ENCODE measurements around the gene C2orf76. TPM values are rescaled to one million over a fixed set of nuclear protein-coding genes. Genes with fewer than 3 reads are reported as not detected.

C2orf76 gene
- total RNA-seq, 4 donors from 2014 or later, result 2.9 to 11.3 TPM; not detected in 2

DNA sequence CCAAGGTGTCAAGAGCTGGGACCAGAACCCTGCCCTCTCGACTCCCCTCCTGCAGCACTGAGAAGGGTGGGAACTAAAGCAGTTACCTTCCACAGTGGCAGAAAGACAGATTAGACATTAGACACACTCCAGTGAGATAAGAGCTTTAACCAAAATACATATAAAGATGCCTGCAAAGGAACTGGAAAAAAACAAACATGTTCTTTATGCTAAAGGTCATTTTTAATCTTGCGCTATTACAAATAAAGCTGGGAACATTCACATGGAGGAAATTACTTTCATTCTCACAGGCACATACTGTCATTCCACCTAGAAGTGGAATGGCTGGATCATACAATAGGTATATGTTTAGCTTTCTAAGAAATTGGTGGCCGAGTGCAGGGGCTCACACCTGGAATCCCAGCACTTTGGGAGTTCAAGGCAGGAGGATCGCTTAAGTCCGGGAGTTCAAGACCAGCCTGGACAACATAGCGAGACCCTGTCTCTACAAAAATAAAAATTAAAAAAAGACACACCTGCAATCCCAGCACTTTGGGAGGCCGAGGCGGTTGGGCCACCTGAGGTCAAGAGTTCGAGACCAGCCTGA lies 41.9 kb downstream of the C2orf76 start:
- H3K27me3 ChIP-seq, result no peaks in the 10 kb centered on the region
- TF ChIP-seq POLR2A (IDR thresholded peaks at IDR 0.05) (no peak), EP300 (IDR thresholded peaks at IDR 0.05; ENCODE audit: low read depth) (no peak)
- TF ChIP-seq, protein P1, sequence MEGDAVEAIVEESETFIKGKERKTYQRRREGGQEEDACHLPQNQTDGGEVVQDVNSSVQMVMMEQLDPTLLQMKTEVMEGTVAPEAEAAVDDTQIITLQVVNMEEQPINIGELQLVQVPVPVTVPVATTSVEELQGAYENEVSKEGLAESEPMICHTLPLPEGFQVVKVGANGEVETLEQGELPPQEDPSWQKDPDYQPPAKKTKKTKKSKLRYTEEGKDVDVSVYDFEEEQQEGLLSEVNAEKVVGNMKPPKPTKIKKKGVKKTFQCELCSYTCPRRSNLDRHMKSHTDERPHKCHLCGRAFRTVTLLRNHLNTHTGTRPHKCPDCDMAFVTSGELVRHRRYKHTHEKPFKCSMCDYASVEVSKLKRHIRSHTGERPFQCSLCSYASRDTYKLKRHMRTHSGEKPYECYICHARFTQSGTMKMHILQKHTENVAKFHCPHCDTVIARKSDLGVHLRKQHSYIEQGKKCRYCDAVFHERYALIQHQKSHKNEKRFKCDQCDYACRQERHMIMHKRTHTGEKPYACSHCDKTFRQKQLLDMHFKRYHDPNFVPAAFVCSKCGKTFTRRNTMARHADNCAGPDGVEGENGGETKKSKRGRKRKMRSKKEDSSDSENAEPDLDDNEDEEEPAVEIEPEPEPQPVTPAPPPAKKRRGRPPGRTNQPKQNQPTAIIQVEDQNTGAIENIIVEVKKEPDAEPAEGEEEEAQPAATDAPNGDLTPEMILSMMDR (IDR thresholded peaks at IDR 0.05), result no peak
- H3K36me3 ChIP-seq, result no peaks in the 10 kb centered on the region
- H3K4me1 ChIP-seq, result peaks cover 0 to 7% (median 2%) of the 10 kb centered on the region in 4 donors
- H3K27ac ChIP-seq, result peak overlapping the region; percentile 14 to 75 (median 43)
- DNase-seq, result no peak
- H3K9me3 ChIP-seq, result no peaks in the 10 kb centered on the region
- H3K4me3 ChIP-seq, result no peak overlapping the region
- in situ Hi-C loops (cut with MboI; ENCODE audit: low pct_ligation_motif_present in 1 of 4, low pct_unique_long_range_greater_than_20kb in 1 of 4, low sequenced_read_pairs in 3 of 4), result no loop called here
- intact Hi-C loops (cut with DNase I; ENCODE audit: low total_unique reads), result no loop called here
- 62 to 71% methylated on average over 8 to 9 of the region's 9 CpGs for WGBS, 2 donors (ENCODE audit: low coverage in 1 of 2)

DNA sequence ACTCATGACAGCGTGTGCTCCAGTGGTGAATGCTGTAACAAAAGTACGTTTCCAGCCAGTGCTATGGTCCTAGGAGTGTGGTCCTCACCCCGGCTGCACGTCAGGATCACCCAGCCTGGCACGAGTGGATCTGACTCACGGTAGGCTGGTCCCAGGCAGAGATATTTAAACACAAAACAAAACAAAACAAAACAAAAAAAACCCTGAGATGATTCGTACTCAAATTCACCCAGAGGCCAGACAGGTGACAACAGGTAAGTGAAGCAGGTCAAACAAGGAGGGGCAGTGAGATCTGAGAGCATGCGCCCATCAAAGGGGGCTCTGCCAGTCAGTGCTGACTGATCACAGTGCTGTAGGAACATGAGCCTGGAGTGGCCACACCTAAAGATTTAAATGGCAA lies 43.2 kb downstream of the C2orf76 start:
- Histone ChIP-seq H3K4me1 (peaks cover 0 to 7% (median 2%) of the 10 kb centered on the region in 4 donors), H3K27ac (no peak overlapping the region), H3K9me3 (no peaks in the 10 kb centered on the region), H3K27me3 (no peaks in the 10 kb centered on the region), H3K36me3 (no peaks in the 10 kb centered on the region), H3K4me3 (no peak overlapping the region)
- in situ Hi-C loops (cut with MboI; ENCODE audit: low pct_ligation_motif_present in 1 of 4, low pct_unique_long_range_greater_than_20kb in 1 of 4, low sequenced_read_pairs in 3 of 4), result no loop called here
- 82 to 88% methylated on average over 7 to 8 of the region's 8 CpGs for WGBS, 2 donors (ENCODE audit: low coverage in 1 of 2)
- intact Hi-C loops (cut with DNase I; ENCODE audit: low total_unique reads), result no loop called here
- no peak for DNase-seq
- TF ChIP-seq, protein P1 (IDR thresholded peaks at IDR 0.05), result no peak

DNA sequence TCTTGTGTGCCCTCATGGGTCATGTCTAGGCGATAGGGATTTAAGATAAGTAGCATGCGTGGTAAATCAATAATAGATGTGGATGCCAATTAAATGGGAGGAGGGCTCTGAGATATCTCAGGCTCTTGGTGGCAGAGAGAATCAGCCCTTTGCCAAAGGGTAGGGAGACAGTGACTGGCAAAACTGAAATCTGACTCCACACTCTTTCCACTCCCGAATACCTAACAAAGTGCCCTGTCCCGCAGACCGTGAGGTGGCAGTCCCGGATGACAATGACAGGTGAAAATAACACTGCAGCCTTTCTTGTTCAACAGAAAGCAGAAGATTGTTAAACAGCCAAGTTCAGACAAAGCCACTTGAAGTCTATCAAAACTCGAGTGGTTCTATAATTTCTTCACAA lies 47.0 kb downstream of the C2orf76 start:
- in situ Hi-C loops (cut with MboI; ENCODE audit: low pct_ligation_motif_present in 1 of 4, low pct_unique_long_range_greater_than_20kb in 1 of 4, low sequenced_read_pairs in 3 of 4) (no loop called here), intact Hi-C loops (cut with DNase I; ENCODE audit: low total_unique reads) (no loop called here)
- Histone ChIP-seq H3K36me3 (no peaks in the 10 kb centered on the region), H3K9me3 (no peaks in the 10 kb centered on the region), H3K4me1 (peaks cover 0 to 25% (median 12%) of the 10 kb centered on the region in 4 donors), H3K27ac (no peak overlapping the region), H3K27me3 (no peaks in the 10 kb centered on the region), H3K4me3 (no peak overlapping the region)
- TF ChIP-seq POLR2A (IDR thresholded peaks at IDR 0.05) (no peak), EP300 (IDR thresholded peaks at IDR 0.05; ENCODE audit: low read depth) (no peak)
- WGBS, 2 donors (ENCODE audit: low coverage in 1 of 2), result 78 to 87% methylated on average over 5 to 7 of the region's 7 CpGs
- no peak for DNase-seq

DNA sequence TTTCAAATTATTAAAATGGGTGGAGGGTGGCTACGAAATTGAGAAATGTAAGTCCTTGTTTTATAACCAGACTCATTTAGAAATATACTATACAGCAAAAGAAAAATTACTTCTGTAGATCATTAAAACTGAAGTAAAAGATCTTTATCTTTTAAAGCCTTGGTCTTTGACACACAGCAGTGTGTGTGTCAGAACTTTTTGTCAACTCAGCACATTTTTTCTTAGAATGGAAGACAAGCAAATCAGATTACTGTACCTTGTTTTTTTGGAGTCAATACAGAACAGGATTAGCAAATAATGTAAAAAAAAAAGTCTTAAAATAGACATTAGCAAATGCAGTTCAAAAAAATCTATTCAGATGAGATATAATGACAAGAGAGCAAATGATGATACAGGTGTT lies 49.1 kb downstream of the C2orf76 start:
- intact Hi-C loops (cut with DNase I; ENCODE audit: low total_unique reads) (no loop called here), in situ Hi-C loops (cut with MboI; ENCODE audit: low pct_ligation_motif_present in 1 of 4, low pct_unique_long_range_greater_than_20kb in 1 of 4, low sequenced_read_pairs in 3 of 4) (no loop called here)
- Histone ChIP-seq H3K4me3 (no peak overlapping the region), H3K27ac (no peak overlapping the region), H3K36me3 (no peaks in the 10 kb centered on the region), H3K4me1 (peaks cover 0 to 38% (median 8%) of the 10 kb centered on the region in 4 donors), H3K27me3 (no peaks in the 10 kb centered on the region), H3K9me3 (no peaks in the 10 kb centered on the region)
- no peak for TF ChIP-seq POLR2A (IDR thresholded peaks at IDR 0.05)
- TF ChIP-seq, protein P1 (IDR thresholded peaks at IDR 0.05), result no peak
- no peak for TF ChIP-seq EP300 (IDR thresholded peaks at IDR 0.05; ENCODE audit: low read depth)
- no peak for TF ChIP-seq POLR2AphosphoS5 (IDR thresholded peaks at IDR 0.05)
- no peak for DNase-seq
- 79 to 80% methylated on average over 1 of the region's 1 CpG for WGBS, 2 donors (ENCODE audit: low coverage in 1 of 2)

DNA sequence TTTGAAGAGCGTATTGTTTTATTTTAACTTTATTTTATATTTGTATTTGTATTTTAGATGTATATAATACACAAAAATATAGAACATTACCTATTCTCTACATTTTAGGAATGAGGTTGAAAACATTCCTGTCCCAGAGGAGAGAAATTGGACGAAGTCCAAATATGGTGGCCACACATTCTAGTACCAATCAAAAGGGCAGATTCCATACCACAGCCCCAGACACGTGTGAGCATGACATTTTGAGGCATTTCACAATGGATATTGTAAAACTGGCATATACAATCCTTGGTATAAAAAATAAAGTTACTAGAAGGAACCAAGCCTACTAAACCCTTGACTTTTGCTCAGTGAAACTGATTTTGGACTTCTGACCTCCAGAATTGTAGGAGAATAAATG lies 50.6 kb downstream of the C2orf76 start:
- intact Hi-C loops (cut with DNase I; ENCODE audit: low total_unique reads), result no loop called here
- Histone ChIP-seq H3K36me3 (no peaks in the 10 kb centered on the region), H3K27ac (peak overlapping the region; percentile 50 to 79 (median 61)), H3K9me3 (no peaks in the 10 kb centered on the region), H3K4me3 (no peak overlapping the region), H3K27me3 (no peaks in the 10 kb centered on the region), H3K4me1 (peaks cover 0 to 39% (median 8%) of the 10 kb centered on the region in 4 donors)
- WGBS, 2 donors (ENCODE audit: low coverage in 1 of 2), result 51 to 61% methylated on average over 3 of the region's 3 CpGs
- no peak for DNase-seq
- TF ChIP-seq POLR2AphosphoS5 (IDR thresholded peaks at IDR 0.05), result no peak
- no peak for TF ChIP-seq POLR2A (IDR thresholded peaks at IDR 0.05)
- TF ChIP-seq EP300 (IDR thresholded peaks at IDR 0.05; ENCODE audit: low read depth), result no peak
- TF ChIP-seq, protein P1 (IDR thresholded peaks at IDR 0.05), result no peak
- in situ Hi-C loops (cut with MboI; ENCODE audit: low pct_ligation_motif_present in 1 of 4, low pct_unique_long_range_greater_than_20kb in 1 of 4, low sequenced_read_pairs in 3 of 4), result no loop called here
